GM23338 (cell line): ENCODE measurements around the gene ZNF784. TPM values are rescaled to one million over a fixed set of nuclear protein-coding genes. Genes with fewer than 3 reads are reported as not detected.

ENCODE experiments used
- ATAC-seq: fragments of 200-7000 bp; cut with Tn5 transposase; 3 replicates; pipeline ENCODE4 v1.9.1; 2020
- DNase-seq: peaks from one replicate; pipeline ENCODE4 v3.0.0-alpha.2; 2015; ENCODE audit warnings: low spot score
- H2AFZ ChIP-seq: fragments of 200-600 bp; sonication (generic); 2 replicates; pipeline ENCODE4 v1.8.0; 2016; ENCODE audit warnings: antibody characterized with exemption, mild to moderate bottlenecking, moderate library complexity
- H3F3A ChIP-seq: fragments of 200-600 bp; sonication (generic); replicated peaks from 2 replicates; pipeline ENCODE4 v1.8.0; 2017; ENCODE audit warnings: antibody characterized with exemption, mixed run types, low read depth
- H3K27ac ChIP-seq: fragments of 200-600 bp; sonication (generic); 2 replicates; pipeline ENCODE4 v1.6.1; 2016; ENCODE audit warnings: low read depth
- H3K27me3 ChIP-seq: fragments of 200-600 bp; sonication (generic); 2 replicates; pipeline ENCODE4 v1.8.0; 2016; ENCODE audit warnings: mild to moderate bottlenecking, mixed run types, moderate library complexity; ENCODE audit not compliant: insufficient read depth
- H3K36me3 ChIP-seq: fragments of 200-600 bp; sonication (generic); 2 replicates; pipeline ENCODE4 v1.8.0; 2016; ENCODE audit warnings: mild to moderate bottlenecking; ENCODE audit not compliant: insufficient read depth
- H3K4me1 ChIP-seq: fragments of 200-600 bp; sonication (generic); 2 replicates; pipeline ENCODE4 v1.8.0; 2016; ENCODE audit warnings: mild to moderate bottlenecking, moderate library complexity; ENCODE audit not compliant: insufficient read depth
- H3K4me2 ChIP-seq: fragments of 200-600 bp; sonication (generic); 2 replicates; pipeline ENCODE4 v1.7.1; 2017; ENCODE audit warnings: mixed run types
- H3K4me3 ChIP-seq: fragments of 200-600 bp; sonication (generic); 2 replicates; pipeline ENCODE4 v1.6.1; 2016; ENCODE audit warnings: mixed run types
- H3K79me2 ChIP-seq: fragments of 200-600 bp; sonication (generic); replicated peaks from 2 replicates; pipeline ENCODE4 v1.8.0; 2017; ENCODE audit warnings: mild to moderate bottlenecking; ENCODE audit not compliant: insufficient read depth
- H3K9me2 ChIP-seq: fragments of 200-600 bp; sonication (generic); 2 replicates; pipeline ENCODE4 v1.8.0; 2017; ENCODE audit not compliant: insufficient read depth
- H4K20me1 ChIP-seq: fragments of 200-600 bp; sonication (generic); replicated peaks from 2 replicates; pipeline ENCODE4 v1.8.0; 2017; ENCODE audit warnings: mild to moderate bottlenecking; ENCODE audit not compliant: insufficient read depth
- H3K27ac Mint-ChIP-seq: 2 replicates; pipeline ENCODE4 v1.8.0; 2020; ENCODE audit warnings: inconsistent platforms, mild to moderate bottlenecking, moderate library complexity, mixed read lengths
- H3K27me3 Mint-ChIP-seq: 3 replicates; pipeline ENCODE4 v1.8.0; 2022; ENCODE audit warnings: low read depth, mild to moderate bottlenecking, moderate library complexity, mixed read lengths, inconsistent platforms; ENCODE audit not compliant: insufficient read depth, poor library complexity
- H3K36me3 Mint-ChIP-seq: 3 replicates; pipeline ENCODE4 v1.8.0; 2021; ENCODE audit warnings: low read depth, mild to moderate bottlenecking, inconsistent platforms, moderate library complexity, mixed read lengths
- H3K4me1 Mint-ChIP-seq: 3 replicates; pipeline ENCODE4 v1.8.0; 2020; ENCODE audit warnings: mild to moderate bottlenecking, inconsistent platforms, mixed read lengths
- H3K4me3 Mint-ChIP-seq: 3 replicates; pipeline ENCODE4 v1.8.0; 2021; ENCODE audit warnings: moderate library complexity, mild to moderate bottlenecking, inconsistent platforms, mixed read lengths
- H3K9me3 Mint-ChIP-seq: 3 replicates; pipeline ENCODE4 v1.8.0; 2020; ENCODE audit warnings: moderate library complexity, mild to moderate bottlenecking, inconsistent platforms, mixed read lengths
- CTCF ChIP-seq, 2 experiments: fragments of 200-600 bp in 1 of 2; sonication (generic) in 1 of 2; conservative IDR thresholded peaks; 2 replicates each; pipeline versions ENCODE4 v1.5.1 to v1.6.1; 2016 to 2017; ENCODE audit warnings: antibody characterized with exemption in 2 of 2, low read depth in 2 of 2, mild to moderate bottlenecking in 2 of 2, moderate library complexity in 1 of 2
- ETS1 ChIP-seq: IDR thresholded peaks from 2 replicates; pipeline ENCODE4 v1.6.1; 2016; ENCODE audit warnings: antibody characterized with exemption
- EZH2phosphoT487 ChIP-seq: fragments of 200-600 bp; sonication (generic); IDR thresholded peaks from one replicate; pipeline ENCODE4 v1.8.1; 2018; ENCODE audit warnings: antibody characterized with exemption; ENCODE audit not compliant: unreplicated experiment
- JUNB ChIP-seq: IDR thresholded peaks from one replicate; pipeline ENCODE4 v1.6.1; 2016; ENCODE audit warnings: antibody characterized with exemption; ENCODE audit not compliant: unreplicated experiment
- POLR2AphosphoS5 ChIP-seq: IDR thresholded peaks from 2 replicates; pipeline ENCODE4 v1.6.1; 2016; ENCODE audit warnings: antibody characterized with exemption, low read depth
- REST ChIP-seq: IDR thresholded peaks from one replicate; pipeline ENCODE4 v1.6.1; 2018; ENCODE audit warnings: antibody characterized with exemption; ENCODE audit not compliant: unreplicated experiment
- STAT1 ChIP-seq: IDR thresholded peaks from one replicate; pipeline ENCODE4 v1.6.1; 2016; ENCODE audit warnings: antibody characterized with exemption; ENCODE audit not compliant: unreplicated experiment
- ZNF331 ChIP-seq: fragments of 250-450 bp; sonication (Bioruptor Pico); IDR thresholded peaks from 2 replicates; pipeline ENCODE4 v1.5.0; 2020; ENCODE audit warnings: low read depth, mild to moderate bottlenecking, moderate library complexity
- polyA plus RNA-seq: library from polyadenylated mRNA; unstranded; fragments of >200 nt; fragmentation: Nextera tagmentation; extraction: Ambion mirVana; gene quantifications from 2 replicates; pipeline ENCODE4 v1.2.1, GENCODE V29; 2016
- total RNA-seq: library from RNA; depleted of rRNA; stranded (reverse); fragments of >200 nt; shearing (Covaris generic); gene quantifications from 2 replicates; pipeline ENCODE4 v1.2.3, GENCODE V29; 2014

Gene ZNF784
- total and polyA plus RNA-seq, 2 experiments from 2014 or later: 1.5 to 6.7 TPM

GRCh38 chr19:55579766-55580621, 44.4 kb downstream of the ZNF784 start (continued):
- no peak for TF ChIP-seq CTCF (conservative IDR thresholded peaks at IDR 0.05; ENCODE audit: low read depth in 2 of 2)
- TF ChIP-seq REST: no peak
- TF ChIP-seq JUNB: no peak

- Mint-ChIP-seq H3K36me3 (peaks cover 25% of the 10 kb centered on the region), H3K9me3 (no peaks in the 10 kb centered on the region), H3K27me3 (peaks cover 12% of the 10 kb centered on the region), H3K27ac (0 out of 2 replicates have a peak overlapping the region, but pooled peaks have one; percentile 74), H3K4me1 (peaks cover 9% of the 10 kb centered on the region), H3K4me3 (peak overlapping the region; percentile 87)
- Histone ChIP-seq H3F3A (peaks cover 14% of the 10 kb centered on the region), H3K79me2 (peaks cover 13% of the 10 kb centered on the region; the same call in 1 of the 2 replicates), H4K20me1 (no peaks in the 10 kb centered on the region; the same call in 1 of the 2 replicates), H3K4me3 (peak overlapping the region; percentile 93), H3K36me3 (no peaks in the 10 kb centered on the region; the same call in none of the 2 replicates), H3K27me3 (no peaks in the 10 kb centered on the region), H3K27ac (peak overlapping the region; percentile 55; the same call in 1 of the 2 replicates), H3K9me2 (no peaks in the 10 kb centered on the region), H3K4me1 (no peaks in the 10 kb centered on the region), H2AFZ (no peak overlapping the region), H3K4me2 (peak overlapping the region; percentile 89)
- ATAC-seq (no peak), DNase-seq (no peak)
- TF ChIP-seq ETS1 (no peak), STAT1 (no peak), REST (no peak), ZNF331 (no peak), JUNB (no peak), CTCF (conservative IDR thresholded peaks at IDR 0.05; ENCODE audit: low read depth in 2 of 2) (no peak), POLR2AphosphoS5 (no peak), EZH2phosphoT487 (no peak)
These were observed 45.3 kb downstream of the ZNF784 start for GRCh38 chr19:55578761-55579747.
